Endothelial cell (in vitro differentiated cells): Measurements from ENCODE around the gene RTP4. TPM values are rescaled to one million over a fixed set of nuclear protein-coding genes. Genes with fewer than 3 reads are reported as not detected.

ENCODE experiments used
- DNase-seq: peaks from one replicate; pipeline ENCODE4 v3.0.0; 2021; ENCODE audit warnings: low spot score
- H3K27ac Mint-ChIP-seq: one replicate; pipeline ENCODE4 v1.8.0; 2021; ENCODE audit warnings: mixed read lengths, inconsistent platforms; ENCODE audit not compliant: unreplicated experiment
- H3K27me3 Mint-ChIP-seq: one replicate; pipeline ENCODE4 v1.8.0; 2021; ENCODE audit warnings: mild to moderate bottlenecking, moderate library complexity, mixed read lengths, inconsistent platforms; ENCODE audit not compliant: unreplicated experiment
- H3K36me3 Mint-ChIP-seq: one replicate; pipeline ENCODE4 v1.8.0; 2021; ENCODE audit warnings: mild to moderate bottlenecking, low read depth, mixed read lengths, inconsistent platforms; ENCODE audit not compliant: unreplicated experiment
- H3K4me1 Mint-ChIP-seq: one replicate; pipeline ENCODE4 v1.8.0; 2021; ENCODE audit warnings: mild to moderate bottlenecking, mixed read lengths, inconsistent platforms; ENCODE audit not compliant: unreplicated experiment
- H3K4me3 Mint-ChIP-seq: one replicate; pipeline ENCODE4 v1.8.0; 2021; ENCODE audit warnings: mild to moderate bottlenecking, mixed read lengths, inconsistent platforms; ENCODE audit not compliant: unreplicated experiment
- H3K9me3 Mint-ChIP-seq: one replicate; pipeline ENCODE4 v1.8.0; 2021; ENCODE audit warnings: mixed read lengths, inconsistent platforms; ENCODE audit not compliant: unreplicated experiment
- CTCF ChIP-seq: fragments of 200-600 bp; sonication (generic); IDR thresholded peaks from one replicate; pipeline ENCODE4 v1.5.0; 2021; ENCODE audit warnings: antibody characterized with exemption; ENCODE audit not compliant: unreplicated experiment
- total RNA-seq: library from RNA; stranded (reverse); fragmentation: NEBNext Ultra II Directional; extraction: Animal tissue kit (Norgen Biotek cat#: 25700); gene quantifications from one replicate; pipeline ENCODE4 v1.2.1, GENCODE V29; 2021; ENCODE audit not compliant: unreplicated experiment

Gene RTP4
- total RNA-seq, 1 donor from 2014 or later, result not detected

- no peaks in the 10 kb centered on the region for H3K9me3 Mint-ChIP-seq
- TF ChIP-seq CTCF, result no peak
- DNase-seq, result no peak
- peaks cover 7% of the 10 kb centered on the region for H3K4me1 Mint-ChIP-seq
- H3K36me3 Mint-ChIP-seq, result no peaks in the 10 kb centered on the region
- H3K4me3 Mint-ChIP-seq, result no peak overlapping the region
- peaks cover 3% of the 10 kb centered on the region for H3K27me3 Mint-ChIP-seq
- H3K27ac Mint-ChIP-seq, result no peak overlapping the region
These were observed 45.9 kb upstream of the RTP4 start for GRCh38 chr3:187322291-187322690.

- peaks cover 2% of the 10 kb centered on the region for H3K27me3 Mint-ChIP-seq
- no peak for DNase-seq
- H3K27ac Mint-ChIP-seq, result no peak overlapping the region
- no peaks in the 10 kb centered on the region for H3K9me3 Mint-ChIP-seq
- no peak for TF ChIP-seq CTCF
- H3K36me3 Mint-ChIP-seq, result no peaks in the 10 kb centered on the region
- peaks cover 7% of the 10 kb centered on the region for H3K4me1 Mint-ChIP-seq
- H3K4me3 Mint-ChIP-seq, result no peak overlapping the region
These were observed 45.1 kb upstream of the RTP4 start for GRCh38 chr3:187323091-187323490.

- Mint-ChIP-seq H3K4me1 (no peaks in the 10 kb centered on the region), H3K4me3 (no peak overlapping the region), H3K9me3 (no peaks in the 10 kb centered on the region), H3K27ac (no peak overlapping the region), H3K27me3 (peaks cover 2% of the 10 kb centered on the region), H3K36me3 (no peaks in the 10 kb centered on the region)
- DNase-seq, result no peak
- no peak for TF ChIP-seq CTCF
These were observed 42.6 kb upstream of the RTP4 start for GRCh38 chr3:187325632-187326031.

- Mint-ChIP-seq H3K27me3 (peaks cover 3% of the 10 kb centered on the region), H3K4me3 (no peak overlapping the region), H3K4me1 (no peaks in the 10 kb centered on the region), H3K27ac (no peak overlapping the region), H3K36me3 (no peaks in the 10 kb centered on the region), H3K9me3 (no peaks in the 10 kb centered on the region)
- TF ChIP-seq CTCF, result no peak
- no peak for DNase-seq
These were observed 40.3 kb upstream of the RTP4 start for GRCh38 chr3:187327845-187328244.

- no peak for DNase-seq
- Mint-ChIP-seq H3K27me3 (peaks cover 3% of the 10 kb centered on the region), H3K9me3 (no peaks in the 10 kb centered on the region)
These were observed 39.5 kb upstream of the RTP4 start for GRCh38 chr3:187328691-187329090.

More at GRCh38 chr3:187328691-187329090, 39.5 kb upstream of the RTP4 start:
- no peak overlapping the region for H3K27ac Mint-ChIP-seq
- no peaks in the 10 kb centered on the region for H3K4me1 Mint-ChIP-seq
- no peaks in the 10 kb centered on the region for H3K36me3 Mint-ChIP-seq
- H3K4me3 Mint-ChIP-seq, result no peak overlapping the region
- no peak for TF ChIP-seq CTCF
